Heart left ventricle (tissue), 16 donors: ENCODE measurements around the gene TPPP. TPM values are rescaled to one million over a fixed set of nuclear protein-coding genes. Genes with fewer than 3 reads are reported as not detected.
"Not testable (repeated sequence)": the region's sequence is repeated elsewhere in the genome, so short reads cannot be mapped to it uniquely, and the experiment has no call there.

Experiments
- ATAC-seq, 4 donors: fragments of 200-7000 bp; cut with Tn5 transposase; one replicate each; pipeline ENCODE4 v1.9.1; 2020 to 2022; ENCODE audit warnings: moderate library complexity in 4 of 4, mild to moderate bottlenecking in 3 of 4, moderate number of reproducible peaks in 1 of 4
- DNase-seq, 5 donors: peaks; one replicate each; pipeline ENCODE4 v3.0.0-alpha.2; 2020
- H3K27ac ChIP-seq, 12 donors: fragments of 200-600 bp; sonication (generic) in 4 of 12; one replicate each; pipeline versions ENCODE4 v1.5.0 to v1.8.0; 2016 to 2022; ENCODE audit warnings: mild to moderate bottlenecking in 2 of 12
- H3K27me3 ChIP-seq, 9 donors: fragments of 200-600 bp; sonication (generic) in 2 of 9; one replicate each; pipeline versions ENCODE4 v1.5.1 to v1.8.0; 2016 to 2022; ENCODE audit warnings: mild to moderate bottlenecking in 3 of 9
- H3K36me3 ChIP-seq, 9 donors: fragments of 200-600 bp; sonication (generic) in 2 of 9; one replicate each; pipeline versions ENCODE4 v1.5.0 to v1.8.0; 2018 to 2022; ENCODE audit warnings: mild to moderate bottlenecking in 2 of 9
- H3K4me1 ChIP-seq, 12 donors: fragments of 200-600 bp; sonication (generic) in 4 of 12; one replicate each; pipeline versions ENCODE4 v1.5.0 to v1.8.0; 2016 to 2022; ENCODE audit warnings: mild to moderate bottlenecking in 3 of 12
- H3K4me3 ChIP-seq, 12 donors: fragments of 200-600 bp; sonication (generic) in 4 of 12; one replicate each; pipeline versions ENCODE4 v1.5.0 to v1.8.0; 2017 to 2022; ENCODE audit warnings: mild to moderate bottlenecking in 9 of 12, moderate library complexity in 4 of 12
- H3K9me3 ChIP-seq, 12 donors: fragments of 200-600 bp; sonication (generic) in 4 of 12; one replicate each; pipeline versions ENCODE4 v1.5.0 to v1.8.0; 2016 to 2022; ENCODE audit warnings: mild to moderate bottlenecking in 1 of 12
- POLR2A ChIP-seq, 2 donors: fragments of 450-650 bp; IDR thresholded peaks; one replicate each; pipeline ENCODE4 v1.6.1; 2017; ENCODE audit warnings: antibody characterized with exemption in 2 of 2, mild to moderate bottlenecking in 2 of 2, moderate library complexity in 2 of 2
- WGBS, 4 donors: extraction: QIAGEN DNeasy Blood & Tissue Kit in 2 of 4; methylation state at CpG; one replicate each; pipeline versions ENCODE4 v1.1.5 to v1.1.7; 2013 to 2018; 5-methylcytosine and 5-hydroxymethylcytosine counted together
- intact Hi-C, 10 donors: fragments of 100-400 bp; cut with DNase I; formaldehyde crosslinking; loops; one replicate each; pipeline versions ENCODE4 v1.11.1 to v1.14.2; 2022
- long read RNA-seq, 3 donors: library from polyadenylated mRNA; unstranded; transcript quantifications; one replicate each; pipeline ENCODE4 v2.0.0, GENCODE V29; 2020 to 2021
- polyA plus RNA-seq, 2 donors: library from polyadenylated mRNA; stranded (reverse); fragments of 200-250 nt; gene quantifications; one replicate each; pipeline ENCODE4 v1.2.3, GENCODE V29; 2013
- total RNA-seq, 9 donors: library from RNA; depleted of rRNA in 2 of 9; stranded (reverse); fragments of >200 nt in 2 of 9; fragmentation: NEBNext Ultra II Directional in 3 of 9; extraction: Animal tissue kit (Norgen Biotek cat#: 25700) in 3 of 9; gene quantifications; one replicate each; pipeline versions ENCODE4 v1.1.0 to v1.2.4, GENCODE V29; 2016 to 2023
- donor health status: ischemic (EF 13 %, LVEDD 7.1; RV severe dilation, severe dysfunction).
- donor health status: healthy with polysubstance abuse.
- donor health status: DM: no; HTN: yes; CAD: no.
- donor health status: DM: no; HTN: no; CAD: no.
- donor health status: ischemic (EF 25% LVEDD 6.9; RV normal size, moderate dysfunction).
- donor health status: ischemic (EF 25% LVEDD 5.7; RV mildly dilated, moderate dysfunction).
- donor health status: healthy.
- donor health status: DM: yes; HTN: yes; CAD: no.
- donor health status: ischemic (EF 35%, LVEDD 5.7; RV mildly dilated, moderate dysfunction).
- donor health status: nonischemic (EF 11% LVEDD 7.7; RV severe dilation, severe dysfunction).
- donor health status: DM: yes; HTN: yes; CAD: no.
- donor health status: PGD.
- donor health status: ischemic (EF 29% LVEDD 5.4; RV normal size, mild dysfunction).
- donor health status: nonischemic (EF 23%, LVEDD 6.1; RV moderate dilation, normal function).

The TPPP gene
- total RNA-seq (10 to 100 TPM in 8 of 9 donors, 1 to 10 TPM in 1; 7.5 to 31.2 (median 15.8) TPM), polyA plus RNA-seq (10 to 100 TPM in 1 of 2 donors, 1 to 10 TPM in 1; 9.5 to 10.4 TPM)
- long read RNA-seq, donor 1, full-length matches to known transcripts: 5 of 27 reads
- long read RNA-seq, donor 1, partial matches to known transcripts: 0 of 27 reads
- long read RNA-seq, donor 1, other reads (novel, unspliced or antisense): 22 of 27 reads
- long read RNA-seq, donor 2, full-length matches to known transcripts: 23 of 70 reads
- long read RNA-seq, donor 2, partial matches to known transcripts: 0 of 70 reads
- long read RNA-seq, donor 2, other reads (novel, unspliced or antisense): 47 of 70 reads
- long read RNA-seq, donor 3, full-length matches to known transcripts: 1 of 27 reads
- long read RNA-seq, donor 3, partial matches to known transcripts: 1 of 27 reads
- long read RNA-seq, donor 3, other reads (novel, unspliced or antisense): 25 of 27 reads

DNA sequence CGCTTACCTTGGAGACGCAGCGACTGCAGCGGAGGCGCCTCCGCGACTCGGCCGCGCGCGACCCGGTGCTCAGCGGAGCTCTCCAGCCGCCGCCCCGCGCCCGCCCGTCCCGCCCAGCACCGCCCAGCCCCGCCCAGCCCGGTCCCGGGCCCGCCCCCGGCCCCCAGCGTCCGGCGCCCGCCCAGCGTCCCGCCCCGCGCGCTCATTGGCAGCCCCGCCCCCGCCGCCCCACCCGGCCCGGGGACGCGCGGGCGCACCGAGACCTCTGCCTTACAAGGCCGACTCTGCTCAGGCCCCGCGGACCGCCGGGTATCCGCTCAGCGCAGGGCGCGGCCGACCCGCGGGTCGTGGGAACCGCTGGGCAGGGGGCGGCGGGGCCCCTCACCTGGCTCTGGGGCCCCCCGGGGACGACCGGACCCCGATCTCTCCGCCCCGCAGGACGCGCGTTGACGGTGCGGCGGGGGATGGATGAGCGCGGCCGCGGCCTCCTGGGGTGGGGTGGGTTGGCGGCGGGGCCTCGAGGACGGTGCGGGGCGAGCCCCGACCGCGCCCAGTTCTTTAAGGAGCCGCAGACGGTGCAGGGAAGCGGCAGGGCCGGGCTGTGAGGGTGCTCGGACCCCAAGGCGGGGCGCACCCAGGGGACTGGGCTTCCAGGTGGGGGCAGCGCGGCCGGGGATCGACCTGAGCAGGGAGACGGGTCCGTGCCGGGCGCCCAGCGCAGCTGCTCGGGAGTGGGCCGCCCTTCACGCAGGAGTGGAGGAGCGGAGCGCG is at the start of gene TPPP:
TSS of gene TPPP (minus strand) at position 82 of the 771 bp plus-strand sequence. CDS start 15,292 bp downstream, outside the sequence.
- peak within 1 kb of the TSS; percentile 45 to 76 (median 59) for H3K4me3 ChIP-seq
- H3K36me3 ChIP-seq, H3K4me1 ChIP-seq, H3K9me3 ChIP-seq, H3K27me3 ChIP-seq: not testable (repeated sequence)
- peak within 1 kb of the TSS in 10 of 12 donors; percentile 51 to 89 (median 78) for H3K27ac ChIP-seq
- 1% methylated on average over 89 to 100 of the region's 109 CpGs; no CpG with 5 or more reads in 2 of the 4 donors for WGBS, 4 donors
- peak; percentile 62 to 93 for TF ChIP-seq POLR2A (IDR thresholded peaks at IDR 0.05)
- ATAC-seq (peak; percentile 71 to 91 (median 84)), DNase-seq (peak; percentile 90 to 97 (median 94))
- intact Hi-C loops: loop anchor here in 2 of 10 donors (2.0 to 10.0 kb wide), 3 partner anchors 21 to 91 kb away; partner anchors contain the start of gene ZDHHC11B (in 2 of the 2)

GRCh38 chr5:742276-742675 is 49.1 kb upstream of the TPPP start:
- peaks cover 0 to 48% (median 0%) of the 10 kb centered on the region in 9 donors for H3K36me3 ChIP-seq
- H3K27ac ChIP-seq, H3K4me3 ChIP-seq, DNase-seq, H3K27me3 ChIP-seq, ATAC-seq, H3K9me3 ChIP-seq: not testable (repeated sequence)
- peaks cover 0 to 12% (median 0%) of the 10 kb centered on the region in 12 donors for H3K4me1 ChIP-seq
- WGBS, 4 donors: 90 to 94% (median 92%) methylated on average over 6 of the region's 6 CpGs
- intact Hi-C loops: loop anchor here in 1 of 10 donors (5.0 kb wide), 1 partner anchor 90 kb away; no protein-coding TSS in a partner anchor

GRCh38 chr5:734145-734544 is 41.0 kb upstream of the TPPP start:
- H3K4me3 ChIP-seq, ATAC-seq, H3K4me1 ChIP-seq, DNase-seq, H3K27me3 ChIP-seq, intact Hi-C loops, H3K27ac ChIP-seq, H3K9me3 ChIP-seq: not testable (repeated sequence)
- peaks cover 0 to 35% (median 7%) of the 10 kb centered on the region in 9 donors for H3K36me3 ChIP-seq
- 57 to 63% methylated on average over 1 of the region's 1 CpG; no CpG with 5 or more reads in 2 of the 4 donors for WGBS, 4 donors

DNA sequence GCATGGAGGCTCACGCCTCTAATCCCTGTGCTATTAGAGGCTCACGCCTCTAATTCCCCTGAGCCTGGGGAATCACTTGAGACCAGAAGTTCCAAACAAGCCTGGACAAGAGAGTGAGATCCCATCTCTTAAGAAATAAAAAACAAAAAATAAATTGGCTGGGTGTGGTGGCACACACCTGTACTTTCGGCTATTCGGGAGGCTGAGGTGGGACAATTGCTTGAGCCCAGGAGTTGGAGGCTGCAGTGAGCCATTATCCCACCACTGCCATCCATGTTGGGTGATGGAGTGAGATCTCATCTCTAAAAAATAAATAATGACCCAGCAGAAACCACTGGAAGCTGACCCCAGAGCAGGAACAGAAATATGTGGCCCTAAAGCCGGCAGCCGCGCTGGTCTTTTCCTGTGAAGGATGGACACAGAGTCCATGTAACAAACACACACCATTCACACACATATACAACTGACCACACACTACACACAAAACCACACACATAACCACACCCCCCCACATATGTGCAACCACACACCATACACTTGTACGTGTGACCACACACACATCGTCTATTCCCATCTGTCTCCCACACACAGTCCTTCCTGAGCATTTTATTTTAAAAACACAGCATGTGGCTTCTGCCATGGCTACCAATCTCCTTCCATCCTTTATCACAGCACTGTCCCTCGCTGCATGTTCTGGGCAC is 39.8 kb upstream of the TPPP start:
- H3K9me3 ChIP-seq, H3K27ac ChIP-seq, H3K27me3 ChIP-seq, H3K4me1 ChIP-seq, DNase-seq, H3K4me3 ChIP-seq: not testable (repeated sequence)
- WGBS, 4 donors: 90 to 96% (median 94%) methylated on average over 10 of the region's 10 CpGs
- peak in 2 of 4 donors; percentile 10 to 25 for ATAC-seq
- H3K36me3 ChIP-seq: peaks cover 0 to 34% (median 7%) of the 10 kb centered on the region in 9 donors
- intact Hi-C loops: loop anchor here in 1 of 10 donors (2.0 kb wide), 1 partner anchor 92 kb away; no protein-coding TSS in a partner anchor

DNA sequence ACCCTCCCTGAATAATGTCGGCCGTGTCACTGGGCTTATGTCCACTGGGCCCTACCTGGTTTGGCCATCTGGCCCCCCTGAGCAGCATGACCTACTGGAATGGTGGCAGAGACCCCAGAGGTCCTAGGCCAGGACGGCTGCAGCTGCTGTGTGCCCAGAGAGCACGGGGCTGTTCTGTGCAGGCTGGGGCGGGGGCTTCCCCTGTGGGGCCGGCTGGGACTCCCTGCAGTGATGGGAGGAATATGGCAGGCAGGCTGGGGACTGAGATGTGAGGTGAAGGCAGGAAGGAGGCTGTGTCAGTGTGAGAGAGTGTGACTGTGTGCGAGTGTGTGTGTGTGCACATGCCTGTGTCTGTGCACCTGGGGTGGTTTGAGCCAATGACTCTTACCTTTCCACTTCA is 36.1 kb upstream of the TPPP start:
- 71 to 85% (median 77%) methylated on average over 2 to 5 of the region's 7 CpGs for WGBS, 4 donors
- not testable (repeated sequence) for DNase-seq, H3K27me3 ChIP-seq

DNA sequence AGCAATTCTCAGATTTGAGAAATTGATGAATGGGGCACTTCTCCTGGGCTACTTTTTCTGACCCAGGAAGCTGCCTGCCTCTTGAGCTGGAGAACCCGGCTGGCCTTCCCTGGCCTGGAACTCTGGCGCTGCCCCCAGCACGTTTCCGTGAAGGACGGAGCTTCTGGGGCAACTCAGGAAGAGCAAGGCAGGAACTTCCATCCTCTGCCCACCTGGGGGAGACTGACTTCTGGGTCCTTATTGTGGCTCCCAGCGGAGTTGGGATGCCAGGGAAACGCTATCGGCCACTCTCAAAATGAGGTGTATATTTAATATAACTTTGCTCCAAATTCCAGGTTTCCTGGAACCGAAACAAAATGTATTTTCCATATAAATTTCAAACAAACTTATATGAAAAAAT is 33.9 kb upstream of the TPPP start:
- H3K4me1 ChIP-seq, ATAC-seq, H3K9me3 ChIP-seq, intact Hi-C loops, H3K27ac ChIP-seq, DNase-seq, H3K4me3 ChIP-seq, H3K27me3 ChIP-seq: not testable (repeated sequence)
- H3K36me3 ChIP-seq: peaks cover 0 to 20% (median 7%) of the 10 kb centered on the region in 9 donors
- WGBS, 4 donors: 37 to 71% (median 58%) methylated on average over 4 to 9 of the region's 9 CpGs

More for the DNA sequence above, 36.1 kb upstream of the TPPP start:
- ATAC-seq: peak in 2 of 4 donors; percentile 2 to 29
- H3K27ac ChIP-seq, H3K4me3 ChIP-seq, H3K9me3 ChIP-seq, H3K4me1 ChIP-seq, intact Hi-C loops: not testable (repeated sequence)
- peaks cover 0 to 34% (median 7%) of the 10 kb centered on the region in 9 donors for H3K36me3 ChIP-seq

DNA sequence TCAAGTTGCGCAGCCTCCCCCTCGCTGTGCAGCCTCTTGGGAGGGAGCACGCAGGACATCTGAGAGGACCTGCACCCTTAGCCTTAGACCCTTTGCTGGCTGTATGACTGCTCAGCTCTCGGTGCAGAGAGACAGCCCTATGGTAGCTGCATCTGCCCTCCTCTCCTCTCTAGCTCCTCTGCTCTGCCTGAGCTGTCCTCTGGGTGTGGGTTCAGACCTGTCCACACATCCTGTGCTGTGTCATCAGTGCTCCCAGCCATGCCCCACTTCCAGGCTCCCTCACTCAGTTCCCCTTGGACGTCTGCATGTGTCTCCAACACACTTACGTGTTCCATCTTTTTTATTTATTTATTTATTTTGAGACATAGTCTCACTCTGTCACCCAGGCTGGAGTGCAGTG is 30.7 kb upstream of the TPPP start:
- WGBS, 4 donors: 75 to 87% (median 85%) methylated on average over 2 to 3 of the region's 6 CpGs
- H3K27ac ChIP-seq, H3K4me1 ChIP-seq, H3K4me3 ChIP-seq, H3K36me3 ChIP-seq, DNase-seq, intact Hi-C loops, H3K27me3 ChIP-seq: not testable (repeated sequence)
- peak in 1 of 4 donors; percentile 38 for ATAC-seq
- peaks cover 0 to 20% (median 10%) of the 10 kb centered on the region in 12 donors for H3K9me3 ChIP-seq

DNA sequence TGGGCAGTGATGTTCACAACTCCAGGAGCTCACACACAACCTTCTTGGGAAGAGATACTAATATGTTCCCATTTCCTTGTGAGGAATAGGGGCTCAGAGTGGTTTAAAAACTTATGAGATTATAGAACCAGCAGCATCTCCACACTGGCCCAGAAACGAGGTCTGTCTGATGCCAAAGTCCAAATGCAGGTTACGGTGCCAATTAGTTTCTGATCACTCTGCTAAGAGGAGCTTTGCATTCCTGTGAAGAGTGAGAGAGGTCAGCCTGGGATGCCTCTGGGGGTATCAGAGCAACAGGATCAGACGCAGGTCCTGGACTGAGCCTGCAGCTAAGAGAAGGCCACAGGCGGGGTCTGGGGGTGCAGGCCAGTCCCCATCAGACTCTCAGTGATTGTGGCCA is 30.2 kb upstream of the TPPP start:
- intact Hi-C loops, H3K4me1 ChIP-seq, H3K27ac ChIP-seq, DNase-seq, H3K27me3 ChIP-seq, H3K4me3 ChIP-seq: not testable (repeated sequence)
- peaks cover 0 to 21% (median 10%) of the 10 kb centered on the region in 12 donors for H3K9me3 ChIP-seq
- WGBS, 4 donors: 73 to 79% (median 79%) methylated on average over 1 to 4 of the region's 4 CpGs; no CpG with 5 or more reads in 1 of the 4 donors
- ATAC-seq: peak in 1 of 4 donors; percentile 13
- peaks cover 0 to 11% (median 0%) of the 10 kb centered on the region in 9 donors for H3K36me3 ChIP-seq

GRCh38 chr5:719379-719778 is 26.2 kb upstream of the TPPP start:
- intact Hi-C loops, H3K4me1 ChIP-seq, ATAC-seq, DNase-seq, H3K27ac ChIP-seq, H3K4me3 ChIP-seq, H3K27me3 ChIP-seq: not testable (repeated sequence)
- Histone ChIP-seq H3K36me3 (peaks cover 0 to 32% (median 4%) of the 10 kb centered on the region in 9 donors), H3K9me3 (peaks cover 0 to 21% (median 10%) of the 10 kb centered on the region in 12 donors)
- 81 to 92% (median 87%) methylated on average over 1 of the region's 1 CpG for WGBS, 4 donors
